OCI-M1 (cell line): Measurements from ENCODE around the gene ZNF541.

Source experiments
- DNase-seq: peaks from one replicate; lab custom pipeline; 2025; lab: John Stamatoyannopoulos, UW

Gene ZNF541, protein sequence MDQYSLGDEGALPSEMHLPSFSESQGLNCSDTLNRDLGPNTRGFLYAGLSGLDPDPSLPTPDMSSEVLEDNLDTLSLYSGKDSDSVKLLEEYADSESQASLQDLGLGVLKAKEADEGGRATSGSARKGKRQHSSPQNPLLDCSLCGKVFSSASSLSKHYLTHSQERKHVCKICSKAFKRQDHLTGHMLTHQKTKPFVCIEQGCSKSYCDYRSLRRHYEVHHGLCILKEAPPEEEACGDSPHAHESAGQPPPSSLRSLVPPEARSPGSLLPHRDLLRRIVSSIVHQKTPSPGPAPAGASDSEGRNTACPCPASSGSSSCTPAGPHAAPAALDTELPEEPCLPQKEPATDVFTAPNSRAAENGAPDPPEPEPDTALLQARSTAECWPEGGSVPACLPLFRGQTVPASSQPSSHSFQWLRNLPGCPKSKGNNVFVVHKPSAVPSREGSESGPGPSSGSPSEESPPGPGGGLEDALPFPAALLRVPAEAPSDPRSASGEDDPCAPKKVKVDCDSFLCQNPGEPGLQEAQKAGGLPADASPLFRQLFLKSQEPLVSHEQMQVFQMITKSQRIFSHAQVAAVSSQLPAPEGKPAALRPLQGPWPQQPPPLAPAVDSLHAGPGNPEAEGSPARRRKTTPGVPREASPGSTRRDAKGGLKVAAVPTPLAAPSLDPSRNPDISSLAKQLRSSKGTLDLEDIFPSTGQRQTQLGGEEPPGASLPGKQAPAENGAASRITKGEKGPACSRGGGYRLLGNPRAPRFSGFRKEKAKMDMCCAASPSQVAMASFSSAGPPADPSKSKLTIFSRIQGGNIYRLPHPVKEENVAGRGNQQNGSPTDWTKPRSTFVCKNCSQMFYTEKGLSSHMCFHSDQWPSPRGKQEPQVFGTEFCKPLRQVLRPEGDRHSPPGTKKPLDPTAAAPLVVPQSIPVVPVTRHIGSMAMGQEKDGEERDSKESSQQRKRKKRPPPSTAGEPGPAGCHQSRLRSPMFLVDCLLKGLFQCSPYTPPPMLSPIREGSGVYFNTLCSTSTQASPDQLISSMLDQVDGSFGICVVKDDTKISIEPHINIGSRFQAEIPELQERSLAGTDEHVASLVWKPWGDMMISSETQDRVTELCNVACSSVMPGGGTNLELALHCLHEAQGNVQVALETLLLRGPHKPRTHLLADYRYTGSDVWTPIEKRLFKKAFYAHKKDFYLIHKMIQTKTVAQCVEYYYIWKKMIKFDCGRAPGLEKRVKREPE (N-terminal part only)

DNA sequence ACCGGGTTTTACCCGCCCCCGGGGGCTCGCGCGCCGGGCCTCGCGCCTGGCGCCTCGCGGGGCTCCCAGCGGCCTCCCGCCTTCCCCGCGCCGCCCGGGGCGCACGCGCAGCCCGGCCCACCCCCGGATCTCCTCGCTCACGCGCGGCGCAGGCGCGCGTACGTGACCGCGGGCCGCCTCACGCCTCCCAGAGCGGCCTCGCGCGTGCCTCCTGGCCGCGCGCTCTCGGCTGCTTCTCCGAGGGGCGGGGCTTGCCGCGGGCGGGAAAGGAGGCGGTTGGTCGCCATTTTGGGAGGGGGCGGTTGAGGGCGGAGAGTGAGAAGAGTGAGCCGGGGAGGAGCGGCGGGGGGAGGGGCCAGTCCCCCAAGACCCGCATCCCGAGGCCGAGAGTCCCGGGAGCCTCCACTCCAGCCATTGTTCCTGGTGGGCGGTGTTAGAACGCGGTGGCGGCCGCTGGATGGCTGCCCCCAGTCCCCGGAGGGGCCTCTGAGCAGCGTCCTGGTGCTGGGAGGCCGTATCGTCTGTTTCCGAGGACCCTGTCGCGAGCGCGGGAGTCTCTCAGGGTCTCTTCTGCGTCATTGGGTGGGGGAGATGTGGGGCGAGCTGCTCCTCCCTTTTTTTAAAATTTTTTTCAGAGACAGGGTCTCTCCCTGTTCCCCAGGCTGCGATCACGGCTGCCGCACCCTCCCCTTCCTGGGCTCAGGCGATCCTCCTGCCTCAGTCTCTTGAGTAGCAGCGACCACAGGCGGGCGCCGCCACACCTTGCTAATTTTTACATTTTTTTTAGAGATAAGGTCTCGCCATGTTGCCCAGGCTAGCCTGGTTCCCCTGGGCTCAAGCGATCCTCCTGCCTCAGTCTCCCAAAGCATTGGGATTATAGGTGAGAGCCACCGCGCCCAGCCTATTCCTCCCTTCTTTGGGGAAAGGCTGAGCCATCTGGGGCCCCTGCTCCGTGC lies at the start of gene ZNF541:
ZNF541 (minus strand) TSS at position 78 of the 956 bp plus-strand sequence. CDS start 17,292 bp downstream, outside the sequence.
- no peak for DNase-seq

DNA sequence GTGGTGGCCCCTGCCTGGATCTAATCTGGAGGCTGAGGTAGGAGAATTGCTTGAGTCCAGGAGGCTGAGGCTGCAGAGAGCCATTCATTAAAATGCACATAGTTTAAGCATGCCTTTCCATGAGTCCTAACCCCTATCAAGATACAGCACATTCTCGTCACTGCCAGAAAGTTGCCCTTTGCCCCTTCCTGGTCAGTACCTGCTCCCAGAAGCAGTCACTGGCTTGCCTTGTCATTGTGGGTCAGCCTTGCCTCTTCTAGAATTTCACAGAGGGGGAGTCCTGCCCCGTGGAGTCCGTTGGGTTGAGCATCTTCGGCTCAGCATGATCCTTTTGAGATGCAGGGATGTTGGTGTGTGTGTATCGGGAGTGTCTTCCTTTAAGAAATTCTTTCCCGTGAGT lies 46.8 kb upstream of the ZNF541 start:
- DNase-seq: no peak

GRCh38 chr19:47618771-47619170 lies 45.8 kb upstream of the ZNF541 start:
- no peak for DNase-seq

DNA sequence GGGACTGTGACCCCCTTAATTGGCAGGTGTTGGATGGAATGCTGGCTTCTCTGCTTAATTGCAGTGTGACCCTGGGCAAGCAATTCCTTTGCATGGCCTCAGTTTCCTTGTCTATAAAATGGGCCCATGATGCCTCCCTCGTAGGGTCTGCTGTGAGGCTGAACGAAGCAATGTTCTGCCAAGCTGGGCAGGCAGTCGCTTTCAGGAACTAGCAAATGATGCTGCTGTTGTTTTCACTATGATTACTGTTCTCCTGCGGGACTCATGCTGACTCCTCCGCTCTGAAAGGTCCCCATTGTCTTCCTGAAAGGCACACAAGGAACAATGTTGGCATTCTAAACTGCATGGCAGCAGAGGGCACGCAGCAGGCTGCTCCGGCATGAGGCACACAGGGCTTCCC lies 42.8 kb upstream of the ZNF541 start:
- DNase-seq: no peak

- DNase-seq: no peak
These were observed 42.3 kb upstream of the ZNF541 start for GRCh38 chr19:47615230-47615629.

- DNase-seq: no peak
These were observed 41.6 kb upstream of the ZNF541 start for GRCh38 chr19:47614559-47614958.

GRCh38 chr19:47614021-47614295 lies 41.0 kb upstream of the ZNF541 start:
- no peak for DNase-seq

DNA sequence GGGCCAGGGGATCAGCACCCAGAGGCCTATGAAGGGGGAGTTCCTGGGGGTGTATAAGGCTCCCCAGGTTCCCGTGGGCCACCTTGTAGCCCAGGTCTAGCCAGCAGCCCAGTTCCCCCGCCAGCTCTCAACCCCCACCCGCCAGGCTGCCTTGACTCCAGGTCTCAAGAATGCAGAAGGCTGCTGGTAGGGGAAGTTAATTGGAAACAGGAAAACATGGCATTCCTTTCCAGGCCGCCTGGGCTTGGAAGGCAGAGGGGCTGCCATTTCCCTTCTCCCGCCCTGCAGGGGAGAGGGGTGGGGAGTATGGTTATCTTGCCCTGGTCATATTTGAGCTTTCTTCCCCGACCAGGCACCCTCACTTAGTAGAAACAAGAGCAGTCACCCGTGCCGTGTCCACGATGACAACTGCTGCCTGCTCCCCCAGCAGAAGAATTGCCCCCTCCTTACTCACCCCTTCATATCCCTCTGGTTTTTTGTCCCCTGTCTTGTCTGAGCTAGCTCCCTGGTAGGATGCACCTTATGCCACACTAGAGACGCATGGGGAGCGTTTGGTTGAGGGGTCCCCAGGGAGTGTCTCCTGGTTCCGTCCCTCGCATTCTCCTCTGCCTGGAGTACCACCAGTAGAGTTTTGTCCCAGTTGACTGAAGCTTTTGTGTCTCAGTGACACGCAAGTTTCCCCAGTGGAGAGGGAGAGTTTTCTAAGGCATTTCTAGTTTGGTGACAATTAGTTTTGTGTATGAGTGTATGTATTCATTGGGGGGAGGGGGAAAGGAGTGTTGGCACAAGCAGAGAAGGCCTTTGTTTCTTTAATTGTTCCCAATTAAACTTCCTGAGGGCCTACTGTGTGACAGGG lies 40.4 kb upstream of the ZNF541 start:
- no peak for DNase-seq

DNA sequence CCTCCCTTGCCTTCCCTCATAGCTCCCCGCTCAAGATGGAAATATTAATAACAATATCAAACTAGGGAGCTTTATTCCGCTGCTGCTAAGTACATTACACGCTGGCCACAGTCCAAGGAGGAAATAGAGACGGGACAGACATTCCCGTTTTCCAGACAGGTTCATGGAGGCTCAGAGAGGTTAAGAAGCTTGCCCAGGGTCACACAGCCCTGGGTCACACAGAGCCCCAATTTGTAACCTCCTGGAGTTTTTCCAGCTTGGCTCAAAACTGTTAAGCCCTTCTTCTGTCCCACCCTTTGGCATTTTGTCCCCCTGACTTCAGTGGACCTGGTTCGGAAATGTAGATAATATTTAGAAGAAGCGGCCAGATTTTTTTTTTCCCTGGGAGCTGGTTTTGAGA lies 38.0 kb upstream of the ZNF541 start:
- DNase-seq: no peak

DNA sequence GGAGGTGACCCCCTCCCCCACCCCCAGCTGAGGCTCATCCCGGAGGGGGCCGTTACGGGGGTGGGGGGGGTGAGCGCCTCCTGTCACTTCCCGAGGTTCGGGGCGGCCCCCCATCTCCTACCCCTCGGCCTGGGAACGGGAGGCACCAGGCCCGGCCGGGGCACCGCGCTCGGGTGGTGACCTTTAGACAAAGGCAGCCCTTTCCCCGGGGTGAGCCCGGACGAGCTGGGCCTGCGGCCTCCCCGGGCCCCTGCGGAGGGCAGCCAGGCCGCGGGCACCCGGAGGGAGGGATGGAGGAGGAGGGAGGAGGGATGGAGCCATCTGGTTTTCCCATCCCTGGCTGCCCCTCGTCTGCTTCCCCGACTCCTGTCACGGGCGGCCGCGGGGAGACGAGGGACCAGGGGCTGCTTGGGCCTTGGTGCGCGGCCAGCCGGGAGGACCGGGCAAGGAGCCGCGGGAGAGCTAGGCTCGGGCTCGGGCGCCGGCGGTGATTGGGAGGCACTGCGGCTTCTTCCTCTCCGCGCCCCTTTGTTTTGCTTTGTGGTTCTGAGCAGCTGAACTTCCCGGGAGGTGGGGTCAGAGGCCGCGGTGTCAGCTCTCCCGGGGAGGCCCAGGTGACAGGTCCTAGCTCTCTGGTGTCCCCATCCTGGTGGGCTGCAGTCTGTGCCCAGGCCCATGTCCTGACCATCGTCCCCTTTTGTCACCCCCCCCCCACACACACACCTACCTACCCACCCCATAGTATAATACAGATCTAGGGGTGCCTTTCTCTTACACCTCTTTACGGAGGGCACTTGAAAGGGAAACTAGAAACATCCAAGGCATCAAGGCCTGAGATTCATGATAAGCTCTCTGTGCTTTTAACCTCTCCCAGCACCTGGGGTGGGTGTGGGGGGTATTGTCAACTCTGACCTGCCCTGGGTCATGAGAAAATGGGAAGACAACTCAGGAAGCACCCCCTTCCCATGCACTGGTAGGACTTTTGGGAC lies 37.3 kb upstream of the ZNF541 start:
- peak; percentile 64 for DNase-seq

DNA sequence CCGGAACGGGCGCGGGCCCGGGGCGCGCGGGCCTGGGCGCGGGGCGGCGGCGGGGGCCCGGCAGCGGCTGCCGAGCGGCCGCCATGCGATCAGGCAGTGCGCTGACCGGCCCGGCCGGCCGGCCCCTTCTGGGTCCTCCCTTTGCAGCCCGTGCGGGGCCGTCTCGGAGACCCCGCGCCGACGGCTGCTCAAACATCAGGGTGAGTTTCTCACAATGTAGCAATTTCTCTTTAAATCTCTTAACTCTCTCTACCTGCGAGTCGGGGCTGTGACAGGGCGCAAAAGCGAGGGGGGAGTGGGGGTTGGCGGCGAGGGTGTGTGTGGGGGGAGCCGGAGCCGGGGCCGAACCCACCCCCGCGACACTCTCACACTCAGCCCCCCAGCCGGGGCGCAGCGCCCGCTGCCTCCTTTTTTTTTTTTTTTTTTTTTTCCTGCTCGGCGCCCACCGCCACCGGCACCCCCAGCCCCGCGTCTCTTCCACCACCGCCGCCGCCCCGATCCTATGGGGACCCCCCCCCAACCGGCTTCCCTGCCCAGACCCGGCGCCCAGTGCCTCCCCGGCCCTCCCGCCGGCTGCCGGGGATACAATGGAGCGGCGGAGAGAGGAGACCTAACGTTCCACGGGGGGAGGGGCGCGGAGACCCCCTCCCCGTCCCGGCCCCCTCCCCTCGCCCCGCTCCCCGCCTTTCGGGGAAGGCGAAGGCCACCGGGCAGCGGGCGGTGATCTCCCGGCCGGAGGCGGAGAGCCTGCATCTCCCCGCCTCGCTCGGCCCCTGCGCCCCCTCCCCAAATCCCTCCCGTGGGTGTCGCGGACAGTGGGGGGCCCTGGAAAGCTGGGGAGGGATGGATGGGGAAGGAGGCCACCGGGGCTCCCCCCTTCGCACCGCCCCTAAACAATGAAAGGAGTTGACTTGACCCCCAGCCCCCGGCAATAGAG lies 36.3 kb upstream of the ZNF541 start, which contains the start of gene BICRA:
BICRA (plus strand) TSS at position 166 of the 937 bp plus-strand sequence. CDS start 64,441 bp downstream, outside the sequence.
- peak; percentile 93 for DNase-seq

DNA sequence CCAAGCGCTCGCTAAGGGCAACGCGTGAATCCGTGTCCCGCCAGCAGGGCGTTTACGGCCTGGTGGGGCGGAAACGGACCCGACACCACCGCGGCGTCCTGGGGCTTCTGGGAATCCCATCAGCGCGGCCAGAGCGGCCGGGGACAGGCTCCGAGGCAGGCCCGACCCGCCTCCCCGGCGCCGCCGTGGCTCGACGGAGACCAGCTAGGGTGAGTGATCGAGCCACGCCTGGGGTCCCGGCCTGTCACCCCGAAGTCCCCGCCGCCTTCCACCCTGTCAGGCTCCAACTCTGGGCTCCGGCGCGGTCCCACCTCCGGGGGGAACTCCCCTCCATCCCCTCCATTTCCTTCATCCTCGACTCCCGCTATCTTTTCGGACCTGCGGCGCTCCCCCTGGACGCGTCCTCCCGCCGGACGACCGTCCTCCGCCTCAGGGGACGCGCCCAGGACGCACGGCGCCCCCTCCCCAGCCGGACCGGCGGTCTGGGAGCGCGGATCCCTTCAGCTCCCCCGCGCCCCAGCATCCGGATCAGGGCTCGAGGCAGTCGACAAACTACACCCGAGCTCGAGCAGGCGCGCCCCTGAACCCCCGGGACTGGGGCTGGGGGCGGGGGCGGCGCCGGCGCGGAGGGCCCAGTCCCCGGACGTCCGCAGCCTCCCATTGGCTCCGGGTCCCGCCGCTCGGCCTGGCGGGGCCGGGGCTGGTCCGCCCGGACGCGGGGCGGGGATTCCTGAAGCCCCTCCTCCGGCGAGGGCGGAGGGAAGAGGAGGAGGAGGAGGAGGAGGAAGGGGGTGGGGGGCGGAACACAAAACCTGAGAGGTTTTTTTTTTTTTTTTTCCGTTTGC lies 35.3 kb upstream of the ZNF541 start:
- peak; percentile 97 for DNase-seq

GRCh38 chr19:47607564-47608073 lies 34.7 kb upstream of the ZNF541 start:
- no peak for DNase-seq

- peak; percentile 20 for DNase-seq
These were observed 31.0 kb upstream of the ZNF541 start for GRCh38 chr19:47603706-47604565.

DNA sequence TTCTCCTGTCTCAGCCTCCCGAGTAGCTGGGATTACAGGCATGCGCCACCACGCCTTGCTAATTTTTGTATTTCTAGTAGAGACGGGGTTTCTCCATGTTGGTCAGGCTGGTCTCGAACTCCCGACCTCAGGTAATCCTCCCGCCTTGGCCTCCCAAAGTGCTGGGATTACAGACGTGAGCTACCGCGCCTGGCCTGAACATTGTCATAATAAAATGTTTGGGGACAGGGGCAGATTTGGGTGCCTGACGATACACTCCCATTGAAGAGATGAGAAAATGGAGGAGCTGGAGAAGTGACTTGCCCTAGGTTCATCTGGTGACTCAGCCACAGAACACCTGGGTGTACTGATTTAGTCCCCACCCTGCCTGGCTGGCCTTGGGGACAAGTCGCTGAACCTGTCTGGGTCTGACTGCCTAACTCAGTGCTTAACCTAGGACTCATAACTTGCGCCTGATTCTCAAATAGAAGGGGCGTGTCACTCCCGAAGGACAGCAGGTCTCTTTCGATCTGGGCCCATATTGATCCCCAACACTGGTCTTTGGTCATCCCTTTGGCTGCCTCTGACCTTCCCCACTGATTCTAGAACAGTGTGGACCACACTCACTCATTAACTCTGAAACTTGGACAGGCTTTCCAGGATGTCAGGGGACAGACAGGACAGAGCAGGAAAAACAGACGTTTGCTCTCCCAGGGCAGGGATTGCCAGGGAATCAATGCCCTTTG lies 28.4 kb upstream of the ZNF541 start:
- DNase-seq: no peak
